Cardiac muscle cell (in vitro differentiated cells and primary cell): ENCODE measurements around the gene METTL26. TPM values are rescaled to one million over a fixed set of nuclear protein-coding genes. Genes with fewer than 3 reads are reported as not detected.

Source experiments
- DNase-seq, 2 donors: peaks; one replicate each; pipeline versions ENCODE4 v3.0.0 to v3.0.0-alpha.2; 2010 to 2017; ENCODE audit warnings: low read depth in 1 of 2, low spot score in 1 of 2
- H3K27ac ChIP-seq: fragments of 200-600 bp; sonication (generic); 2 replicates; pipeline ENCODE4 v1.5.1; 2016
- H3K27me3 ChIP-seq: fragments of 200-600 bp; sonication (generic); 2 replicates; pipeline ENCODE4 v1.6.0; 2016; ENCODE audit warnings: control low read depth
- H3K36me3 ChIP-seq: fragments of 200-600 bp; sonication (generic); 2 replicates; pipeline ENCODE4 v1.5.1; 2016; ENCODE audit warnings: control low read depth
- H3K4me1 ChIP-seq: fragments of 200-600 bp; sonication (generic); 2 replicates; pipeline ENCODE4 v1.8.1; 2017; ENCODE audit warnings: low read depth, mild to moderate bottlenecking, mixed run types
- H3K4me3 ChIP-seq: fragments of 200-600 bp; sonication (generic); 2 replicates; pipeline ENCODE4 v1.5.1; 2016; ENCODE audit warnings: mild to moderate bottlenecking
- H3K9me3 ChIP-seq: fragments of 200-600 bp; sonication (generic); 2 replicates; pipeline ENCODE4 v1.5.1; 2017; ENCODE audit warnings: low read depth, mild to moderate bottlenecking, control low read depth
- polyA plus RNA-seq: library from polyadenylated mRNA; unstranded; fragments of >200 nt; fragmentation: Nextera tagmentation; extraction: Ambion mirVana; gene quantifications from 2 replicates; pipeline ENCODE4 v1.2.1, GENCODE V29; 2016
- total RNA-seq: library from RNA; depleted of rRNA; stranded (reverse); fragments of >200 nt; gene quantifications from 2 replicates; pipeline ENCODE4 v1.2.3, GENCODE V29; 2016
- TF ChIP-seq, protein P1 (sequence below): IDR thresholded peaks from 2 replicates; pipeline ENCODE4 v1.5.1; 2012; ENCODE audit warnings: low read depth, mild to moderate bottlenecking, low read length

METTL26 gene
- total and polyA plus RNA-seq, 2 experiments from 2014 or later = 153 to 196 TPM

DNA sequence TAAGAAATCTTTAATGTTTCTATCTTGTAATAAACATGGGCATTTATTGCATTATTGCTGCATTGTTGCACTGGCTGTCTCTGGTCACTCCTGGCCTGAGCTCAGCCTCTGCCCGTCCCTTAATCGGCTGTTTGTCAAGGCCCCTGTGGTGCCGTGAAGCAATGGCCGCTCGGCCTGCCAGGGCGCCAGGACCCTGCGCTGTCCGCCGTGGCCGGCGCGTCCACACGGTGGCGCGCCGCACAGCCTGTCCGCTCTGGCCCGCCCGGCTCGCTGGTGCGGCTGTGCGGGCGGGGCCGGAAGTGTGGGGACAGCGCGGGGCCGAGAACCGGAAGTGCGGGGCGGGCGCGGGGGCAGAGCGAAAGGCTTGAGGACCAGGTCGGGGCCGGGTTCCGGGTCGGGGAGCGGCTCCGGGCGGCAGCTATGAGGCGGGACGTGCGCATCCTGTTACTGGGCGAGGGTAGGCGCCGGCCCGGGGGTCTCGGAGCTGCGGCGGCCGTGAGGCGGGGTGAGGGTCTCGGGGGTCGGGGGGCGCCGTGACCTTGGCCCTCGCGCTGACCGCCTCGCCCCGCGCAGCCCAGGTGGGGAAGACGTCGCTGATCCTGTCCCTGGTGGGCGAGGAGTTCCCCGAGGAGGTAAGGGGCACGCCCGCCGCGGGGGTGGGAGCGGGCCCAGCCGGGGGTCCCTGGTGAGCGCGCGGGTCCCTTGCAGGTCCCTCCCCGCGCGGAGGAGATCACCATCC is 31.8 kb upstream of the METTL26 start, which contains the start of gene RHOT2:
RHOT2 (plus strand) TSS at position 353 of the 739 bp plus-strand sequence; CDS start at position 421, 68 bp downstream.
- Histone ChIP-seq H3K27ac (peak within 1 kb of the TSS; percentile 44), H3K4me1 (no peaks in the 10 kb centered on the region), H3K4me3 (peak within 1 kb of the TSS; percentile 85), H3K36me3 (peaks cover 34% of the 10 kb centered on the region), H3K27me3 (no peaks in the 10 kb centered on the region), H3K9me3 (no peaks in the 10 kb centered on the region)
- peak; percentile 94 to 96 for DNase-seq
- TF ChIP-seq, protein P1, sequence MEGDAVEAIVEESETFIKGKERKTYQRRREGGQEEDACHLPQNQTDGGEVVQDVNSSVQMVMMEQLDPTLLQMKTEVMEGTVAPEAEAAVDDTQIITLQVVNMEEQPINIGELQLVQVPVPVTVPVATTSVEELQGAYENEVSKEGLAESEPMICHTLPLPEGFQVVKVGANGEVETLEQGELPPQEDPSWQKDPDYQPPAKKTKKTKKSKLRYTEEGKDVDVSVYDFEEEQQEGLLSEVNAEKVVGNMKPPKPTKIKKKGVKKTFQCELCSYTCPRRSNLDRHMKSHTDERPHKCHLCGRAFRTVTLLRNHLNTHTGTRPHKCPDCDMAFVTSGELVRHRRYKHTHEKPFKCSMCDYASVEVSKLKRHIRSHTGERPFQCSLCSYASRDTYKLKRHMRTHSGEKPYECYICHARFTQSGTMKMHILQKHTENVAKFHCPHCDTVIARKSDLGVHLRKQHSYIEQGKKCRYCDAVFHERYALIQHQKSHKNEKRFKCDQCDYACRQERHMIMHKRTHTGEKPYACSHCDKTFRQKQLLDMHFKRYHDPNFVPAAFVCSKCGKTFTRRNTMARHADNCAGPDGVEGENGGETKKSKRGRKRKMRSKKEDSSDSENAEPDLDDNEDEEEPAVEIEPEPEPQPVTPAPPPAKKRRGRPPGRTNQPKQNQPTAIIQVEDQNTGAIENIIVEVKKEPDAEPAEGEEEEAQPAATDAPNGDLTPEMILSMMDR = peak; percentile 67

GRCh38 chr16:667113-667779 is 31.1 kb upstream of the METTL26 start:
- no peak for DNase-seq
- TF ChIP-seq, protein P1 = no peak
- Histone ChIP-seq H3K27me3 (no peaks in the 10 kb centered on the region), H3K4me1 (no peaks in the 10 kb centered on the region), H3K36me3 (peaks cover 27% of the 10 kb centered on the region), H3K4me3 (no peak overlapping the region), H3K9me3 (no peaks in the 10 kb centered on the region), H3K27ac (no peak overlapping the region)

GRCh38 chr16:666572-666971 is 30.5 kb upstream of the METTL26 start:
- Histone ChIP-seq H3K9me3 (no peaks in the 10 kb centered on the region), H3K4me1 (no peaks in the 10 kb centered on the region), H3K4me3 (no peak overlapping the region), H3K27me3 (no peaks in the 10 kb centered on the region), H3K27ac (no peak overlapping the region), H3K36me3 (peaks cover 22% of the 10 kb centered on the region)
- DNase-seq = no peak
- TF ChIP-seq, protein P1 = no peak

DNA sequence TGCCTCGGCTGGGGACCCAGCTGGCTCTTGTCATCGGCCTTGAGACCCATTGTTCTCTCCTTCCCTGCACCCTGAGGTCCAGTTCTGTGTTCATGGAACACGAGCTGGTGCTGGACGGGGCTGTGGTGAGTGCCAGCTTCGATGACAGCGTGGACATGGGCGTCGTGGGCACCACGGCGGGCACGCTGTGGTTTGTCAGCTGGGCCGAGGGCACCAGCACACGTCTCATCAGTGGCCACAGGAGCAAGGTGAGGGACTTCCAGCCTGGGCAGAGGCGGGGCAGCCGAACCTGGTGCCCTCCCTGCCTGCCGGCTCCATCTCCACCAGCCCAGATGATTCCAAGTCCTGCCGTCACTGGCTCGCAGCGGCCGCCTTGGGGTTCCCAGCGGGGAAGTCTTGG is 26.5 kb upstream of the METTL26 start:
- no peaks in the 10 kb centered on the region for H3K4me1 ChIP-seq
- H3K36me3 ChIP-seq = no peaks in the 10 kb centered on the region
- H3K27ac ChIP-seq = no peak overlapping the region
- H3K27me3 ChIP-seq = no peaks in the 10 kb centered on the region
- no peak overlapping the region for H3K4me3 ChIP-seq
- TF ChIP-seq, protein P1 = no peak
- H3K9me3 ChIP-seq = no peaks in the 10 kb centered on the region
- no peak for DNase-seq

GRCh38 chr16:662095-662494 is 26.0 kb upstream of the METTL26 start:
- H3K4me3 ChIP-seq = no peak overlapping the region
- H3K4me1 ChIP-seq = no peaks in the 10 kb centered on the region
- no peaks in the 10 kb centered on the region for H3K27me3 ChIP-seq
- H3K27ac ChIP-seq = no peak overlapping the region
- TF ChIP-seq, protein P1 = no peak
- H3K9me3 ChIP-seq = no peaks in the 10 kb centered on the region
- DNase-seq = no peak
- H3K36me3 ChIP-seq = no peaks in the 10 kb centered on the region
